IPS DF 6.9 (cell line): Measurements from ENCODE around the gene BGLAP.
A peak's percentile ranks its signal among the peaks of the same experiment; 100 is the strongest.

Experiments
- DNase-seq: peaks from one replicate; pipeline ENCODE4 v3.0.0-alpha.2; 2013; ENCODE audit warnings: low read depth, low spot score
- H3K27ac ChIP-seq: one replicate; pipeline ENCODE4 v1.5.1; 2013; ENCODE audit warnings: low read length, control low read depth
- H3K27me3 ChIP-seq: 2 replicates; pipeline ENCODE4 v1.6.1; 2013; ENCODE audit warnings: mild to moderate bottlenecking, low read length; ENCODE audit not compliant: control insufficient read depth, insufficient read depth
- H3K36me3 ChIP-seq: 2 replicates; pipeline ENCODE4 v1.6.1; 2013; ENCODE audit warnings: low read length; ENCODE audit not compliant: control insufficient read depth, insufficient read depth
- H3K4me1 ChIP-seq: 2 replicates; pipeline ENCODE4 v1.6.1; 2013; ENCODE audit warnings: low read length; ENCODE audit not compliant: control insufficient read depth, insufficient read depth
- H3K4me3 ChIP-seq: 2 replicates; pipeline ENCODE4 v1.5.1; 2013; ENCODE audit warnings: mild to moderate bottlenecking, low read length
- H3K9me3 ChIP-seq: 2 replicates; pipeline ENCODE4 v1.6.1; 2013; ENCODE audit warnings: low read length, inconsistent platforms; ENCODE audit not compliant: control insufficient read depth, insufficient read depth
- WGBS: extraction: QIAGEN DNeasy Blood & Tissue Kit; methylation state at CpG from one replicate; pipeline ENCODE4 v1.1.7; 2013; ENCODE audit warnings: mixed read lengths, missing lambda C conversion rate; ENCODE audit not compliant: insufficient read length, insufficient coverage; 5-methylcytosine and 5-hydroxymethylcytosine counted together

Gene BGLAP

GRCh38 chr1:156286061-156286460 lies 44.1 kb downstream of the BGLAP start:
- no peaks in the 10 kb centered on the region for H3K9me3 ChIP-seq
- WGBS: no CpG with 5 or more reads among the region's 8 CpGs
- H3K27ac ChIP-seq: no peak overlapping the region

GRCh38 chr1:156289857-156290256 lies 47.9 kb downstream of the BGLAP start:
- Histone ChIP-seq H3K36me3 (peaks cover 9% of the 10 kb centered on the region), H3K27ac (no peak overlapping the region), H3K4me1 (peaks cover 2% of the 10 kb centered on the region; the same call in 1 of the 2 replicates), H3K4me3 (no peak overlapping the region), H3K27me3 (no peaks in the 10 kb centered on the region), H3K9me3 (no peaks in the 10 kb centered on the region)
- no peak for DNase-seq

More at GRCh38 chr1:156286061-156286460, 44.1 kb downstream of the BGLAP start:
- Histone ChIP-seq H3K4me3 (no peak overlapping the region), H3K4me1 (no peaks in the 10 kb centered on the region), H3K27me3 (no peaks in the 10 kb centered on the region), H3K36me3 (0 out of 2 replicates have a peak, but pooled peaks cover 2% of the 10 kb centered on the region)
- DNase-seq: no peak

GRCh38 chr1:156291226-156292061 lies 49.5 kb downstream of the BGLAP start:
- no CpG with 5 or more reads among the region's 37 CpGs for WGBS
- Histone ChIP-seq H3K36me3 (peaks cover 7% of the 10 kb centered on the region), H3K27ac (no peak overlapping the region), H3K4me3 (peak overlapping the region; percentile 25; the same call in 1 of the 2 replicates), H3K27me3 (no peaks in the 10 kb centered on the region), H3K9me3 (no peaks in the 10 kb centered on the region), H3K4me1 (peaks cover 5% of the 10 kb centered on the region; the same call in 1 of the 2 replicates)
- DNase-seq: peak; percentile 85
